ENCODE results near the gene SLC2A4RG.
"Not testable (repeated sequence)": the region's sequence is repeated elsewhere in the genome, so short reads cannot be mapped to it uniquely, and the experiment has no call there.

The SLC2A4RG gene

DNA sequence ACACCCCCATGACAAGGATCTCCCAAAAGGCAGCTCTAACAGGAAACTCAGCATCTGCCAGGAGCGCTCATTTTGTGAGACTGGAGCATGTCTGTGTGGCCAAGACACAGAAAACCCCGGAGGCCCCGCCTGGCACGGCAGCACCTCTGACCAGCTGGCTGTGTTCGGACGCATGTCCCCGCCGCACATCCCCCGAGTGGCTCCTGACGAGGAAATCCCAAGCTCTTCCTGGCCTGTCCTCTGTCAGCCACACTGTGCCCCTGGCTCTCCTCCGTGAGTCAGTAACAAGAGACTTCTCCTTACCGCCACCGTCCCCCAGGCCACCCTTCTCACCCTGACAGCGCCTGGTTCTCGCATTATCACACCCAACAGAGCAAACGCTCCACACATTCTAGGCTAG, 14.4 kb downstream of the SLC2A4RG start:
- no peak for DNase-seq (ENCODE audit: low read depth)

DNA sequence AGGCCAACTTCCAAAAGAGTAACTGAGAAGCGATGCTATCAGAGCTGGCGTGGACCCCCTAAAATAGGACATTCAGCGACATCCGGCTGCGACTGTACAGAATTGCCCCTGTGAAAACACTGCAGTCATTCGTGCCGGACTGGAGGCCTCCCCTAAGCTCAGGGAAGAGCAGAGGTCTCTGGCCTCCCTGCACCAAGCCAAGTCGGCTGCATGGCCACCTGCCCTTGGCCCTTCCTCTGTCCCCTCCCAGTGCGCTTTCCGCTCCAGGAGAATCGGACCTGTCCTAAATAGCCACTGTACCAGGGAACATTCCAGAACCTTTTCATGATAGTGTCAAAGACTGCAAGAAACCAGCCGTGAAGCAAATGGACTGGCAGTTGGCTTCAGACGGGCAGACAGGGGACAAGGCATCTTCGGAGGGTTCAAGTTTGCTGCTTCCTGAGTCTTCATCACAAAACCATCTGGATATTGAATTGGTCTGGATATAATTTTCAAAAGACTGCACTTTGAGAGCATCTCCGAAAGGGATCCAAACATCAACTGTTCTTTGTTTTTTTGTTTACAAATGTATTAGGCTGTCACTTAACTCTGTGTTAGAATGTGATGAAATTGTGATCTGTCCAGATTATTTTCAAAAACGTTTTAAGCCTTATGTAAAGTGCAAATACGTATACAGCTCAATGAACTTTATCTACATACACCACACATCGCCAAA, 16.5 kb downstream of the SLC2A4RG start:
- DNase-seq (ENCODE audit: low read depth): no peak

DNA sequence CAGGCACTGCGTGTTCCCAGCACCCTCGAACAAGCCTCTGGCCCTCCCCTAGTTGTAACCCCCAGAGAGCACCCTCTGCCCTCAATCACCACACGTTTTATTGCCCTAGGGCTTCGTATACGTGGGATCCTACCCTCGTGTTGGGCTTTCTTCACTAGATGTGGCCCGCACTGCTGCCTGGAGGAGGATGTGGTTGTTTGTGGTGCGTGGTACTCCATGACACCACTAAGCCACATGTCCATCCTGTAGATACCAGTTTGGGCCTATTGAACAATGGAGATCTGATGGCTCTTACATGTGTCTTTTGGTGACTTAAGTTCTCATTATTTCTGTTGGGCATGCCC, 17.0 kb downstream of the SLC2A4RG start:
- DNase-seq (ENCODE audit: low read depth): no peak

DNA sequence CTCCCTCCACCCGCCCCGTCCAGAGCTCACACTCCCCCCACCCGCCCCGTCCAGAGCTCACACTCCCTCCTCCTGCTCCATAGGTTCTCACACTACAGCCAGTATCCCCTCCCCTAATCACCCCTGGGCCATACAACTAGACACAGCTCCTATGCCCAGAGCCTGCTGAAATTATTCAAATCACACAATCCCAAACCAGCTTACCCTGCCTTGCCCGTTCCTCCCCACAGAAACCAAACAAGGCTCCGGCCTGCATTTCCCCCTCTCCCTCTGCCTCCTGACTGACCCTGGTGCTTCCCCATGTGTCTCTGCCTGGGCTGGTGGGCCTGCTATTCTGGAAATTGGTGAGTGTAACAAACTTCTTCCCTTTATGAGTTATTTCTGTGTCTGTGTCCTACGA, 18.6 kb downstream of the SLC2A4RG start:
- DNase-seq (ENCODE audit: low read depth): no peak

DNA sequence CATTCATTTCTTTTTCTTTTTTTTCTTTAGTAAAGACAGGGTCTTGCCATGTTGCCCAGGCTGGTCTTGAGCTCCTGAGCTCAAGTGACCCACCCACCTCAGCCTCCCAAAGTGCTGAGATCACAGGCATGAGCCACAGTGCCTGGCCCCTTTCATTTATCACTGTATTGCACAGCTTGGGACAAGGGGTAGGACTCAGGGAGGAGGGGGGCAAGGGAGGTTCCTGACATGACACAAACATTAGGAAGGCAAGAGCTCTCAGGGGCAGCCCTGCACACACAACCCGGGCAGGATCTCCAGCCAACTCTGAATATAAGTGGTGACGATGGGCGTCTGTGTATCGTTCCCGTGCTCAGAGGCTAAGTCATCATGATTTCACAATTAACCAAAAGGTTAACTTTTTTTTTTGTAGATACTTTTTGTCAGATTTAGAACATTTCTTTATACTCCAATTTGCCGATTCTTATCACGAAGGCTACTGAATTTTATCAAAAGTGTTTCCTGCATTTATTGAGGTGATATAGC, 19.9 kb downstream of the SLC2A4RG start:
- no peak for DNase-seq (ENCODE audit: low read depth)

DNA sequence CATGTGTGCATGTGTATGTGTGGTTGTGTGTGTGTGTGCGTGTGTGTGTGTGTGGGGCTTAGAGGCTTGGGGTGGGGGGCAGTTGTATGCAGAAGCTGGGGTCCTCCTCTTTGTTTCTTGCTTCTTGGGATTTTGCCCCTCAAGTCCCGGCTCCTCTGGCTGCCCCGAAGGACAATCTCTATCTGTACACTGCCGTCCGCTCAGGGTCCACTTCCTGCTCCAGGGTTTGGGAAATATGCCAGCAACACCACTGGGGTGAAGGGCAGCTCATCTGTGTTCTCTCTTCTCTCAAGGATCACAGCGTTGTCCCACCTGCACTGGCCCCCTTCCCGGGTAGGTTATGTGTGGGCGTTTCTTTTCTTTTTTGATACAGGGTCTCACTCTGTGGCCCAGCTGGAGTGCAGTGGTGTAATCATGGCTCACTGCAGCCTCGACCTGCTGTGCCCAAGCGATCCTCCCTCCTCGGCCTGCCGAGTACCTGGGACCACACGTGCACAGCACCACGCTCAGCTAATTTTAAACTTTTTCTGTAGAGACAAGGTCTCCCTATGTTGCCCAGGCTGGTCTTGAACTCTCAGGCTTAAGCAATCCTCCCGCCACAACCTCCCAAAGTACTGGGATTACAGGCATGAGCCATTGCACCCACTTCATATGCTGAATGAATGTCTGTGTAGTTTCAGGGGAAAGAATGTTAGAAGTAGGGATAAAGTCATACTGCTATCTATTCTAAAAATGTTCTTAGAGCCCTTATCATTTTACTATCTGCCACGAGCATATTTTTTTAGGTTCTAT, 25.7 kb downstream of the SLC2A4RG start:
- no peak for DNase-seq (ENCODE audit: low read depth)

DNA sequence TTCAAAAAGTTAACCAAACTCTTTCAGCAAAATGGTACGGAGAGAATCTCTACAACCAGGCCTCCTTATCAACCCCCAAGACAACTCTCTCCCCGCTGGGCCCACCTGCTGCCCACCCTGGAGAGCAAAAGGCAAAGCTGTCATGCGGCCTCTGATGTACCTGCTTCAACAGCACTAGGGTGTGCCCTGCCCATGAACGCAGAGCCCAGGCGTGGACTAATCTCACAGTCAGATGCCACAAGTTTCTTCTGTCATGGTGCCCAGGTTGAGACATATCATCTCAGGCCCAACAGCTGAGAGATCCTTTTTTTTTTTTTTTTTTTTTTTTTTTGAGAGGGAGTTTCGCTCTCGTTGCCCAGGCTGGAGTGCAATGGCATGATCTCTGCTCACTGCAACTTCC, 26.3 kb downstream of the SLC2A4RG start:
- no peak for DNase-seq (ENCODE audit: low read depth)

DNA sequence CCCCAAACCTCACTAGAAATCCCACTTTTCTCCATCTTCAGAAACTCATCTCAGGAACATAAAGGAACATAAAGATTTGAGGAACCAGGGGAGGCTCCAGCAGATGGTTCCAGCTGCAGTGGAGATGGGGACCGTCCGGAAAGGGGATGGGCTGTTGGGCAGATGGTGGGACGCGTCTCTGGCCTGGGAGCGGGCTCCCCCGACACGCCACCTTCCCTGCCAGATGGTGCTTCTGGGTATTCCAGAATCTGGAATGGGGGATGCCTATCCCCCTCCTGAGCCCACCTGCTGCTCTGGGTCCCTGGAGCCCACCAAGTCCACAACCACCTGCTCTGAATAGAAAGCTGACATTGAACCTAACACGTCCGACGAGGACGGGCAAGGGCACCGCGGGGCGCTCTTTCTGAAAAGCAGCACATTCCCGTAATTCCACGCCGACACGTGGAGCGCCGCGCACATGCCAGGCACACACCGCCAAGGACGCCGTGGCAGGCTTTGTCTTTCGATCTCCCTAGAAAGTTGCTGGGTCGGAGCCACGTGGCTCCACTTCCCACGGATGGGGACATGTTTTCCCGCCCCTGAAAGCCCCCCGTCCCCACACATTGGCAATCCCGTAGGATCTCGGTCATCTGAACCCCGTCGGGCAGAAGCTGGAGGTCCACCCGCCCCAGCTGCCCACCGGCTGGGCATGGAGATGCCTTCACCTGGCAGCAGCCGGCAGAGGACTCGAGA, 27.3 kb downstream of the SLC2A4RG start:
- no peak for DNase-seq (ENCODE audit: low read depth)

DNA sequence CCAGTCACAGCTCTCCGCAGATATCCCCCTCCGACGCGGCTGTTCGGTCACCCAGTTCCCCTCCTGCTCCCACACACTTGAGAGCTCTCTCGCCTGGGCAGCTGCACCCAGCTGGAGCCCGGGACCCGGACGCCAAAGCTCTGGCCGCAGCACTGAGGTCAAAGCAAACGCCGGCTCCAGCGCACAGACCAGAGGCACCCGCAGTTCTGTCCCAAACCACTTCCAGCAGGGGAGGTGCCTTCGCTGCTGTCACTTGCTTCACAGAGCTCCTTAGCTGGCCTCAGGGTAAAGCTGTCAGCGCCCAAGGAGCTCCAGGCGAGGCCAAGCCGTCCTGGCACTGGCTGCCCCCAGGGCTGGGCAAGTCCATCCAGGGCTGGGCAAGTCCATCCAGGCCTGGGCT, 27.9 kb downstream of the SLC2A4RG start:
- no peak for DNase-seq (ENCODE audit: low read depth)

DNA sequence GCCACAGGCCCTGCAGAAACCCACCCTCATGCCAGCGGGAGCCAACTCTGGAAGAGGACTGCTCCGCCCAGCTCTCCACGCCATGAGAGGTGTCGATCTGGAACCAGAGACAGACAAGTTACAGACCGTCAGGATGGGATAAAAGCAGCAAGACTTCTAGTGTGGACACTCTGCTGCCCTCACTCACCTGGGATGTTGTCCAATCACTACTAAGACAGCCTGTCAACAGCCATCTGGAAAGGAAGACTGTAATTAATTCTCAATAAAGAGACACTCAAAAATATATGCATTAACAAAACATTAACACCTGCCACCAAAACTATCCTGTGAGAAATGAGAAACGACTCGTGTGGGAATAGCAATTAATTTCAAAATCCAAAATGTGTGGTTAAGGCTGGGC, 28.3 kb downstream of the SLC2A4RG start:
- DNase-seq (ENCODE audit: low read depth): no peak

DNA sequence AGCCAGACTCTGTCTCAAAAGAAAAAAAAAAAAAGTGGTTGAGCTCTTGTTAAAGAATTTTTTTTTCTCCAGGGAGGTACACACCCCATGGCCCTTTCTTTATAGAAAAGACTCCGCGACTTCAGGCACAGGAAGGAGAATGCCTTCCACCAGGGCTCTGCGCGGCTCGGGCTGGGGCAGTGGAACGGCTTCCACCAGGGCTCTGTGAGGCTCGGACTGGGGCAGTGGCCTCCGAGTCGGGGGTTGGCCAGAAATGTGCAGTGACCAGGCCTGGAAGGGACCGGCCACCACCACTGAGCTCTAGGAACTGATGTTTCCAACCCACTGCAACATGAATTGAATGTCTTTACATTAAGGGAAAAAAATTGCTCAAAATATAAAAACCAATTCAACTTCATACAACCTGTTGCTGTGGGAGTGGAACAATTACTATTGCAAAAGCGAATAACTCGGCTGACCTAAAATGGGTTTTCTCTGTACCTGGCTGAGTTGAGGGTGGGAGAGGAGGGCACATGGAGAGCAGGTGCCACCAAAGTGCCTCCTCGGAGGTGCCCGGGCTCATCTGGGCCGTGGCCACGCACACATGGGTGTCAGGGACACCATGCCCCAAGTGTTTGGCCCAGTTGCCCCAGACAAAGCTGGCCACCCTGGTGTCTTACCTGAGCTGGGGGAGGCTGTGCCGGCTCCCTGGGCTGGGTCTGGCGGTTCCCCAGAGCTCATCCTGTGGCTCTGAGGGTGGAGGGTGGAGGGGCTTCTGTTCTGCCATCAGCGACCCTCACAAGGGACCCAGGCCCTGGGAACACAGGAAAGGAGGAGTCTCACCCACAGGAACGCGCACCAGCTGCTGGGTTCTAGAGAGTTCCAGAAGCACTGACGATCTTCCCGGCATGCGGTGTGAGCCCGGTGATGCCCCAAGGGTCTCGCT, 29.3 kb downstream of the SLC2A4RG start:
- no peak for DNase-seq (ENCODE audit: low read depth)

DNA sequence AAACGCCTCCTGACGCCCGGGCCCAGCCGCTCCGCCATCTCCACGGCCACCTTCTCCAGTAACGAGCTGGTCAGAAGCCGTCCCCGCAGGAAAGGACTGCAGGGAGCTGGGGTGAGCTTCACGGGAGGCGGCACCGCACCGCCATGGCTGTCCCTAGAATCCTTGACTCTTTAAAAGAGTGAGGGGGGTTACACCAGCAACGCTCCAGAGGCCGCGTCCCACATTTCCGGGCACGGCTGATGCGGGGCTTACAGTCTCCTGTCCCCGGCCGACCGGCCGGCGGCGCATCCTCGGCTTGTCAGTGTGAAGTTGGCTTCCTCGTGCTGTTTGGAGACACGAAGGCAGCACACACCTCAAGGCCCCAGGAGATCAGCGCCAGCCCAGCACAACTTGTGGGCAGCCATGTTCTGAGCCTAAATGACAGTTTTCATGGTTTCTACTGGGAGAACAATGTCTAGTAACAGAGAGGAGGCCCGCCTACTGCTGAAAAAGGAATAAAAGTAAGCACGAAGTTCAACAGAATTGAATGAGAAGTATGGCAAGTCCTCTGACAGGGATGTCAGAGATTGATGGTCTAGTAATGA, 30.4 kb downstream of the SLC2A4RG start:
- no peak for DNase-seq (ENCODE audit: low read depth)

DNA sequence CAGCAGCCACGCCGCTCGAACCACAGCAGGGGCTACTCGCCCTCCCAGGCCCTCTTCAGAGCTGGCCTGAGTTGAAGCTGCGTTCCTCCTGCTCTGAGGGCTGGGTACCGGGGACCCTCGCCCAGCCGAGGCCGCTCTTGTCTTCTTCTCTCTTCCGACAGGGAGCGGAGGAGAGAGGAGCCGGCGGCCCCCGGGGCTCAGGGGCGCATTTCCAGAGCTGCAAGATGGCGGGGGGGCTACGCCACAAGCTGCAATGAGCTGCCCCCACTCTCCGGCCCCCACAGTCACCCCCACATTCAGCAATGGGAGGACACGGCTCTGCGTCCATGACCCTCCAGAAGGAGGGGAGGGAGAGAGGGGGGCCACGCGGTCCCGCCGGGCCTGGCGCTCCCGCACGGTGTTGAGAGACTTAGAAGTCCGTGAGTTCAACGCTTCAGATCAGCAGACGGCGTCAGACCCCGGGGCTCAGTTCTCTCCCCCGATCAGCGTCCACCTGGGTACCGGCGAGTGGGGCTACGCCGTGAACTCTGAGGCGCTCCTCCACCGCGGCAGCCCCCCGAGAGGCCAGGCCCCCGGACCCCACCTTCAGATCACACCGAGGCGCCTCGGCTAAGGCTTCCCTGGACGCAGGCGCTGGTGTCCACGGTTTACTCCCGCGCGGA, 31.6 kb downstream of the SLC2A4RG start:
- no peak for DNase-seq (ENCODE audit: low read depth)

DNA sequence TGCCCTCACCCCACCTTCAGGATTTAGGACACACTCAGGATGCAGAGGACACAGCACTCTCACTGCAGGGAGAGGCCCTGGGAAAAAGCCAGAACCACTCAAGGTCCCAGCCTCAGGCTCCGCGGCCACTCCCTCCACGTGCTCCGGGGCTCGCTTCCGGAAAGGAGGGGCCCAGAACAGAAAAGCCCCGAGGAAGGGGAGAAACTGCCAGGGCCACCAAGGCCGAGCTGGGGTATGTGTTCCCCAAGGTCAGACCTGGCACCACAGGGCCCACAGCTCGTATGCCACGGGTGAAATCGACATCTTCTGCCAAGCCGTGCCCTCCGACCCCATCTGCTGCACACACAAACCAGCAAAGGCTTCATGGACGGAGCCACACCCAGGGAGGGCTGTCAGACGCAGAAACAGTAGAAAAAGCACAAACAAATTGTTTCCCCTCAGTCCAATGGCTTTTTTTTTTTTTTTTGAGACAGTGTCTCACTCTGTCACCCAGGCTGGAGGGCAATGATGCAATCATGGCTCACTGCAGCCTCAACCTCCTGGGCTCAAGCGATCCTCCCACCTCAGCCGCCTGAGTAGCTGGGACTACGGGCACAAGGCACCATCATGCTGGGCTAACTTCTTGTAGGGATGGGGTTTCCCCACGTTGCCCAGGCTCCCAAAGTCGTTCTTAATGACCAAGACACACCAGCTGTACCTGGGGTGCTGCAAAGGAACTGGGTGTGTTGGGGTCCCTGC, 33.4 kb downstream of the SLC2A4RG start:
- peak; percentile 42 for DNase-seq (ENCODE audit: low read depth)

DNA sequence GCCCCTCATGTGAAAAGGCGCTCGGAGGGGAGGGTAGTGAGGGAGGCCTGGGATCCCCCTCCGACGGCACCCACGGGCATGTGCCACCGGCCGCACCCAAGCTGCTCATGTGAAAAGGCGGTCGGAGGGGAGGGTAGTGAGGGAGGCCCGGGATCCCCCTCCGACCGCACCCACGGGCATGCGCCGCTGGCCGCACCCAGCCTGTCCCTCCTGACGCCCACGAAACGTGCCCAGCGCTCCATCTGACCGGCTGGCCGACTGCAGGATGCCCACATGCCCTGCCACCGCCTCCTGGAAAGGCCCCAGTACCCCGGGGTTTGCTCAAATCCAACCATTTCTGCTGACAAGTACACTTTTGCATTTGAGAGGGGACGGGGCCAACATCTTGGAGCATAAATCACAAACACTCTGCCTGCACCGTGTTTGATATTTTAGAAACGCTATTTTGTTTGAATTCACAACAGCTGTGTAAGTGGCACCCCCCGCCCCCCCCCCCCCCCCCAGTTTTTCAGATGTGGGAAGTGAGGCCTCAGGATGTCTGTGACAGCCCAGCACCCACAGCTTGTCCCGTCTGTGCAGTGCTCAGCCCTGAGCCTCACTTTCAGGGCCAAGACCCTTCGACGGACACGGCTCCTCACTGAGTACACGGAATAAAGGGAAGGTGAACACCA, 34.1 kb downstream of the SLC2A4RG start:
- DNase-seq (ENCODE audit: low read depth): no peak

DNA sequence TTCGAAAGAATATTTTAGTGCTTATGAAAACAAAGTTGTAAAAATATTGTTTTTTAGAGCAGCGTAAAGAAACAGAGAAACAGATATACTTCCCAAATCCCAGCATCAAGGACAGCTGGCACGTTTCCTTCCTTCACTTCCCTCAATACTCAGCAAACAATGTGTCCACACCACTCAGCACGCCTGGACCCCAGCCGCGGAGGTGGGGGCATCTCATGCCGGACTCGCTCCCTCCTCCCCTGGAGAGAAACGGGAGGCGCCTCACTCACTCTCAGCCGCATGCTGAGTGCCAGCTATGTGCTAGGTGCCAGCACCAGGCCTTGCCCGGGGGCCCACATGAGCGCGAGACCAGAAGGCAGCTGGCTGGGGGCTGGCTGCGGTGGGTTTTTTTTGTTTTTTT, 34.7 kb downstream of the SLC2A4RG start:
- DNase-seq (ENCODE audit: low read depth): no peak

DNA sequence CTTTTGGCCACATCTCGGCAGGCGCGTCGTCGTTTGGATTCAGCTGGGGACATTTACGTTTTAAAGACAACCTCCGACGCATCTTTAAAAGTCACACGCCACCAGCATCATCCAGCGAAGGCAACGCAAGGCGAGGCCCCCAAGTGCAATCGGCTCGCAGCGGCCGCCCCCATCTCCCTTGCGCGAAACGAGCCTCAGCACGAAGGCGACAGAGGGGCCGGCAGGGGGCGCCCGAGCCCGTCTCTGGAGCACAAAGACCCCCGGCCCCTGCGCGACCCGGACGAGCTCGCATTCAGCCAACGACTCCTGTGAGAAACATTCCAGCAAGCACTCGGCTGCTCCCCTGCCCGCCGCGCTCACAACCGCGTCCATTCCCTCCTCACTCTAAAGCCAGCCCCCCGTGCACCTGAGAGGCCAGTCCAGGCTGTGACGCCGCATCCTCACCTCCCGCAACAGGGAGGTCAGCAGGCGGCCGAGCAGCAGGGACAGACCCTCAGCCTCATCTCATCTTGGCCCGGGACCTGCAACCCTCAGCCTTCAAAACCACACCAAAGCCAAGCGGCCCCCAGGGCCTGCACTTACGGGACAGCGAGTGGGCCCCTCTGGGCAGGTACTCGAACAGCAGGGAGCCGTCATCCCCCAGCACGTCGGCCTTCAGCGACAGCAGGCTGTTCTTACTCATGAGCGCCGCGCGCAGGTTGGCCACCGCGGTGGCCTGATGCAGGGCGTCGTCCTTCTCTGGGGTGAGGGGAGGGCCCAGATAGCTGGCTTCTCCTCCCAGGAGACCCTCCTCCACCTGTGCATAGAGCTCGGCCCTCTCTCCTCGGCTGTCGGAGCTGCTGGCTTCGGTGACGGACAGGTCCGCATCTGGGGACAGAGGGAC, 35.8 kb downstream of the SLC2A4RG start:
- peak; percentile 45 for DNase-seq (ENCODE audit: low read depth)

DNA sequence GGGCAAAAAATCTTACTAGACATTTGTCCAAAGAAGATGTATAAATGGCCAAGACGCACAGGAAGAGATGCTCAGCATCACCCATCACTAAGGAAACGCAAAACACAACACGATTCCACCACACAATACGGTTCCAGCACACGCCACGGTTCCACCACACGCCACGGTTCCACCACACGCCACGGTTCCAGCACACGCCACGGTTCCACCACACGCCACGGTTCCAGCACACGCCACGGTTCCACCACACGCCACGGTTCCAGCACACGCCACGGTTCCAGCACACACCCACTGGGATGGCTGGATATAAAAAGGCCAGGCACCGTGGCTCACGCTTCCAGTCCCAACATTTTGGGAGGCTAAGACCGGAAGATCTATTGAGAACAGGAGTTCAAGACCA, 37.3 kb downstream of the SLC2A4RG start:
- not testable (repeated sequence) for DNase-seq (ENCODE audit: low read depth)

DNA sequence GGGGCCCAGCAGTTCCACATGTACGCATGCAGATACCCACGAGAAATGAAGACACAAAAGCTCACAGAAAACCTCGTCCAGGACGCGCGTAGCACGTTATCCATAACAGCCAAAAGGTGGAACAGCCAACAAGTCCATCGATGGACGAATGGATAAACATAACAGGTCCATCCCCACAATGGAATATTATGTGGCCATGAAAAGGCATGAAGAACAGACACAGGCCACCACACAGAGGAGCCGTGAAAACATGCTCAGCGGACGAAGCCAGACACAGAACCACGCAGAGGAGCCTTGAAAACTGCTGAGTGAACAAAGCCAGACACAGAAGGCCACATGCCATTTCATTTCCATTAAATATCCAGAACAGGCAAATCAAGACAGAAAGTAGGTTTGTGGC, 38.0 kb downstream of the SLC2A4RG start:
- no peak for DNase-seq (ENCODE audit: low read depth)
